HepG2 (cell line): ENCODE data around the gene SGK1. TPM values are rescaled to one million over a fixed set of nuclear protein-coding genes. Genes with fewer than 3 reads are reported as not detected.

Experiments
- ATAC-seq: fragments of 200-7000 bp; cut with Tn5 transposase; 3 replicates; pipeline ENCODE4 v1.9.1; 2020; ENCODE audit warnings: mild to moderate bottlenecking, moderate library complexity
- BruUV-seq: library from RNA; stranded (reverse); fragments of 400-500 nt; replicated peaks from 2 replicates; lab custom pipeline; 2021; lab: Mats Ljungman, UMichigan
- CTCF ChIA-PET: fragments of 300-600 bp; formaldehyde crosslinking; extraction: SDS; loops from one replicate; lab custom pipeline; 2021; ENCODE audit warnings: low total read pairs, inconsistent platforms, low intra/inter-chr PET ratio; lab: Yijun Ruan, JAX
- POLR2A ChIA-PET: fragments of 350-600 bp; sonication (Branson Sonifier 250); formaldehyde crosslinking; loops from one replicate; lab custom pipeline; 2020; ENCODE audit warnings: antibody characterized with exemption, inconsistent platforms; lab: Yijun Ruan, JAX
- DNase-seq: peaks from one replicate; pipeline ENCODE4 v3.0.0-alpha.2; 2015; ENCODE audit warnings: low spot score
- FAIRE-seq: peaks from 3 replicates; lab custom pipeline; 2011; peaks lifted over from hg19 to GRCh38; lab: Jason Lieb, UNC
- H2AFZ ChIP-seq: one replicate; pipeline ENCODE4 v1.6.1; 2011; ENCODE audit warnings: low read length, inconsistent platforms
- H3K27ac ChIP-seq: fragments of 300-600 bp; 3 replicates; pipeline ENCODE4 v1.8.0; 2011; ENCODE audit warnings: mixed run types, mild to moderate bottlenecking, mixed read lengths, low read length, inconsistent platforms; ENCODE audit not compliant: insufficient read depth; ENCODE audit errors: extremely low read length
- H3K27me3 ChIP-seq, 2 experiments: fragments of 200-600 bp in 1 of 2; 2 replicates in 1 of 2; 3 replicates in 1 of 2; pipeline versions ENCODE4 v1.6.0 to v1.8.0; 2011; ENCODE audit warnings: low read length in 2 of 2, mild to moderate bottlenecking in 2 of 2, moderate library complexity in 2 of 2, inconsistent platforms in 1 of 2; ENCODE audit not compliant: insufficient read depth in 2 of 2, control insufficient read depth in 1 of 2
- H3K36me3 ChIP-seq, 2 experiments: fragments of 200-600 bp in 1 of 2; replicated peaks in 1 of 2; 2 replicates in 1 of 2; 3 replicates in 1 of 2; pipeline versions ENCODE4 v1.5.1 to v1.8.0; 2011; ENCODE audit warnings: low read length in 2 of 2, inconsistent platforms in 1 of 2; ENCODE audit not compliant: insufficient read depth in 2 of 2, control insufficient read depth in 1 of 2
- H3K4me1 ChIP-seq: 2 replicates; pipeline ENCODE4 v1.5.1; 2012; ENCODE audit warnings: low read length, inconsistent platforms; ENCODE audit not compliant: insufficient read depth
- H3K4me2 ChIP-seq: 2 replicates; pipeline ENCODE4 v1.6.0; 2011; ENCODE audit warnings: low read depth, low read length, inconsistent platforms
- H3K4me3 ChIP-seq, 3 experiments: fragments of 200-600 bp in 1 of 3; sonication (generic), shearing (Covaris generic) in 1 of 3; replicated peaks in 1 of 3; 2 replicates each; pipeline ENCODE4 v1.5.1; 2011 to 2016; ENCODE audit warnings: low read length in 3 of 3, inconsistent platforms in 2 of 3, low read depth in 2 of 3, mild to moderate bottlenecking in 2 of 3, control low read depth in 1 of 3, mixed read lengths in 1 of 3; ENCODE audit not compliant: insufficient read depth in 1 of 3
- H3K79me2 ChIP-seq: one replicate; pipeline ENCODE4 v1.6.1; 2011; ENCODE audit warnings: low read length, inconsistent platforms; ENCODE audit not compliant: insufficient read depth
- H3K9ac ChIP-seq: 2 replicates; pipeline ENCODE4 v1.6.0; 2011; ENCODE audit warnings: mild to moderate bottlenecking, low read depth, low read length, inconsistent platforms; ENCODE audit not compliant: insufficient read depth
- H3K9me3 ChIP-seq: 2 replicates; pipeline ENCODE4 v1.5.1; 2012; ENCODE audit warnings: mild to moderate bottlenecking, low read length
- H4K20me1 ChIP-seq: 2 replicates; pipeline ENCODE4 v1.6.0; 2011; ENCODE audit warnings: inconsistent platforms, mild to moderate bottlenecking, low read length, moderate library complexity; ENCODE audit not compliant: insufficient read depth
- IRF9 ChIP-seq: sonication (generic); formaldehyde crosslinking; IDR thresholded peaks from 2 replicates; pipeline ENCODE4 v1.8.0; 2022; ENCODE audit warnings: missing genetic modification reagents, mild to moderate bottlenecking, borderline replicate concordance
- MBNL3 ChIP-seq: fragments of 250-450 bp; sonication (Bioruptor Pico); conservative IDR thresholded peaks from 2 replicates; pipeline ENCODE4 v1.8.0; 2022; ENCODE audit warnings: mild to moderate bottlenecking, inconsistent platforms
- NCOR1 ChIP-seq: fragments of 200-600 bp; sonication (generic); IDR thresholded peaks from 2 replicates; pipeline ENCODE4 v1.7.0; 2017; ENCODE audit warnings: antibody characterized with exemption, low read length, borderline replicate concordance
- ZBTB2 ChIP-seq: sonication (generic); formaldehyde crosslinking; IDR thresholded peaks from 2 replicates; pipeline ENCODE4 v1.8.0; 2022; ENCODE audit warnings: low read depth, missing genetic modification reagents
- ZNF263 ChIP-seq: sonication (generic); formaldehyde crosslinking; IDR thresholded peaks from 2 replicates; pipeline ENCODE4 v1.4.0; 2020; ENCODE audit warnings: missing genetic modification reagents
- ZNF839 ChIP-seq: sonication (generic); formaldehyde crosslinking; IDR thresholded peaks from 2 replicates; pipeline ENCODE4 v1.4.0; 2020; ENCODE audit warnings: missing genetic modification reagents, mild to moderate bottlenecking, borderline replicate concordance
- ZNF891 ChIP-seq: sonication (generic); formaldehyde crosslinking; IDR thresholded peaks from 2 replicates; pipeline ENCODE4 v1.5.0; 2020; ENCODE audit warnings: mild to moderate bottlenecking, missing genetic modification reagents
- WGBS: methylation state at CpG from one replicate; pipeline ENCODE4 v1.1.6; 2017; ENCODE audit warnings: low lambda C conversion rate; 5-methylcytosine and 5-hydroxymethylcytosine counted together
- in situ Hi-C: cut with HindIII; loops from 2 replicates; pipeline ENCODE4 v1.10.0; 2017; ENCODE audit warnings: low pct_unique_long_range_greater_than_20kb; ENCODE audit not compliant: extremely low pct_ligation_motif_present
- intact Hi-C: fragments of 100-400 bp; cut with micrococcal nuclease; formaldehyde crosslinking; loops from one replicate; pipeline ENCODE4 v1.10.0; 2022; ENCODE audit not compliant: unreplicated experiment
- polyA plus RNA-seq, 8 experiments: library from polyadenylated mRNA; depleted of rRNA in 3 of 8; stranded (reverse) in 7 of 8; unstranded in 1 of 8; fragments of >200 nt; fragmentation: Illumina TruSeq in 4 of 8; extraction: Trizol in 4 of 8; gene quantifications; 2 replicates each; pipeline versions ENCODE4 v1.2.1 to v1.2.3, GENCODE V29; 2011 to 2016; ENCODE audit warnings: low read depth in 4 of 8, missing spikeins in 1 of 8, mixed read lengths in 1 of 8; ENCODE audit not compliant: insufficient read depth in 1 of 8
- total RNA-seq, 5 experiments: library from RNA; depleted of rRNA; stranded (reverse); fragments of >200 nt; fragmentation: Illumina TruSeq; extraction: Trizol; gene quantifications; 2 replicates each; pipeline ENCODE4 v1.2.3, GENCODE V29; 2016; ENCODE audit warnings: low read depth in 1 of 5
- TF ChIP-seq, protein P1 (sequence below): sonication (generic); formaldehyde crosslinking; IDR thresholded peaks from 2 replicates; pipeline ENCODE4 v1.4.0; 2020; ENCODE audit warnings: mild to moderate bottlenecking, missing genetic modification reagents

SGK1 gene
- total and polyA plus RNA-seq, 2 of the 13 experiments (the other 11 are each of a cell fraction or from before 2014, with no cell fraction given): 56.1 to 56.2 TPM

- FAIRE-seq (no peak), DNase-seq (no peak), ATAC-seq (no peak)
- under 1% methylated on average over 2 of the region's 2 CpGs for WGBS
- ChIA-PET POLR2A (no interaction called here), CTCF (no interaction called here)
- TF ChIP-seq IRF9 (CRISPR knock-in tag): no peak
- no peak for TF ChIP-seq ZNF263 (CRISPR knock-in tag)
- TF ChIP-seq, protein P1, sequence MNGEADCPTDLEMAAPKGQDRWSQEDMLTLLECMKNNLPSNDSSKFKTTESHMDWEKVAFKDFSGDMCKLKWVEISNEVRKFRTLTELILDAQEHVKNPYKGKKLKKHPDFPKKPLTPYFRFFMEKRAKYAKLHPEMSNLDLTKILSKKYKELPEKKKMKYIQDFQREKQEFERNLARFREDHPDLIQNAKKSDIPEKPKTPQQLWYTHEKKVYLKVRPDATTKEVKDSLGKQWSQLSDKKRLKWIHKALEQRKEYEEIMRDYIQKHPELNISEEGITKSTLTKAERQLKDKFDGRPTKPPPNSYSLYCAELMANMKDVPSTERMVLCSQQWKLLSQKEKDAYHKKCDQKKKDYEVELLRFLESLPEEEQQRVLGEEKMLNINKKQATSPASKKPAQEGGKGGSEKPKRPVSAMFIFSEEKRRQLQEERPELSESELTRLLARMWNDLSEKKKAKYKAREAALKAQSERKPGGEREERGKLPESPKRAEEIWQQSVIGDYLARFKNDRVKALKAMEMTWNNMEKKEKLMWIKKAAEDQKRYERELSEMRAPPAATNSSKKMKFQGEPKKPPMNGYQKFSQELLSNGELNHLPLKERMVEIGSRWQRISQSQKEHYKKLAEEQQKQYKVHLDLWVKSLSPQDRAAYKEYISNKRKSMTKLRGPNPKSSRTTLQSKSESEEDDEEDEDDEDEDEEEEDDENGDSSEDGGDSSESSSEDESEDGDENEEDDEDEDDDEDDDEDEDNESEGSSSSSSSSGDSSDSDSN (CRISPR knock-in tag): no peak
- TF ChIP-seq ZNF839 (CRISPR knock-in tag): no peak
- TF ChIP-seq NCOR1: no peak
- TF ChIP-seq MBNL3: no peak
- no peak for TF ChIP-seq ZBTB2
- no peak for TF ChIP-seq ZNF891
- no peak overlapping the region for H3K4me3 ChIP-seq
- 0 out of 2 replicates have a peak, but pooled peaks cover 4% of the 10 kb centered on the region for H3K9me3 ChIP-seq
- H3K4me2 ChIP-seq: no peak overlapping the region
- H3K27ac ChIP-seq: no peak overlapping the region
- no TSS peak for BruUV-seq
- no peaks in the 10 kb centered on the region for H4K20me1 ChIP-seq
- intact Hi-C loops (loop anchor here (10.0 kb wide), 1 partner anchor 147 kb away; no protein-coding TSS in a partner anchor), in situ Hi-C loops (no loop called here)
- no peak overlapping the region for H2AFZ ChIP-seq
- no peak overlapping the region for H3K9ac ChIP-seq
- H3K27me3 ChIP-seq: peaks cover 0 to 16% of the 10 kb centered on the region in 2 experiments; a peak in 2 of 5 replicates
- no peaks in the 10 kb centered on the region for H3K79me2 ChIP-seq
- no peaks in the 10 kb centered on the region for H3K36me3 ChIP-seq
- H3K4me1 ChIP-seq: no peaks in the 10 kb centered on the region
Observed at GRCh38 chr6:134322216-134322615, 4.3 kb upstream of the SGK1 start.
